ENCODE data around the gene KRT7. TPM values are rescaled to one million over a fixed set of nuclear protein-coding genes. Genes with fewer than 3 reads are reported as not detected.

The KRT7 gene
- total and polyA plus RNA-seq, 2 donors (not counting 1 experiment from before 2014, with no cell fraction given), result not detected

DNA sequence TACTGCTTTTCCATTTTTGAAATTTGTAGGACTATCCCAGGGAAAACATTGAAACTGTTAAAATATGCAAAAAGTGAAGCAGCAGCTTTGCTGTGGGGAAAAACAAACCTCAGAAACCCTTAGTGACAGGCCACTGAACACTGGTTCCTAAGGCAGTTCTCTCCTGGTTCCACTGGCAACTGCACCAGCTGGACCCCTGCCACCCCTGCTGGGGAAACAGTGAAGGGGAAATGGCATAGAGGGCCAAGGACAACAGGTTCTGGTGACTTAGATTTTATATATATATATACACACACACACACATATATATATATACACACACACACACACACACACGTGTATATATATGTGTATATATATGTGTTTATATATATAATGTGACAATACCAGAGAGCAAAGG lies 16.2 kb upstream of the KRT7 start:
- DNase-seq (no peak), ATAC-seq (ENCODE audit: low read depth) (no peak)
- ChIA-PET CTCF (no interaction called here), POLR2A (no interaction called here)
- Mint-ChIP-seq H3K27ac (no peak overlapping the region), H3K27me3 (peaks cover 50% of the 10 kb centered on the region), H3K9me3 (ENCODE audit: insufficient read depth) (no peaks in the 10 kb centered on the region), H3K4me1 (no peaks in the 10 kb centered on the region), H3K4me3 (no peak overlapping the region)
- H4K20me1 ChIP-seq (ENCODE audit: control insufficient read depth, insufficient read depth, low read length, poor library complexity, severe bottlenecking), result no peaks in the 10 kb centered on the region
- intact Hi-C loops (cut with micrococcal nuclease), result no loop called here
- no peak overlapping the region for H3K27ac ChIP-seq (ENCODE audit: low read length in 2 of 2)
- no peaks in the 10 kb centered on the region for H3K9me3 ChIP-seq (ENCODE audit: control extremely low read depth in 1 of 3, control insufficient read depth in 2 of 3, insufficient read depth in 1 of 3, low read length in 2 of 3)
- TF ChIP-seq, protein P1, sequence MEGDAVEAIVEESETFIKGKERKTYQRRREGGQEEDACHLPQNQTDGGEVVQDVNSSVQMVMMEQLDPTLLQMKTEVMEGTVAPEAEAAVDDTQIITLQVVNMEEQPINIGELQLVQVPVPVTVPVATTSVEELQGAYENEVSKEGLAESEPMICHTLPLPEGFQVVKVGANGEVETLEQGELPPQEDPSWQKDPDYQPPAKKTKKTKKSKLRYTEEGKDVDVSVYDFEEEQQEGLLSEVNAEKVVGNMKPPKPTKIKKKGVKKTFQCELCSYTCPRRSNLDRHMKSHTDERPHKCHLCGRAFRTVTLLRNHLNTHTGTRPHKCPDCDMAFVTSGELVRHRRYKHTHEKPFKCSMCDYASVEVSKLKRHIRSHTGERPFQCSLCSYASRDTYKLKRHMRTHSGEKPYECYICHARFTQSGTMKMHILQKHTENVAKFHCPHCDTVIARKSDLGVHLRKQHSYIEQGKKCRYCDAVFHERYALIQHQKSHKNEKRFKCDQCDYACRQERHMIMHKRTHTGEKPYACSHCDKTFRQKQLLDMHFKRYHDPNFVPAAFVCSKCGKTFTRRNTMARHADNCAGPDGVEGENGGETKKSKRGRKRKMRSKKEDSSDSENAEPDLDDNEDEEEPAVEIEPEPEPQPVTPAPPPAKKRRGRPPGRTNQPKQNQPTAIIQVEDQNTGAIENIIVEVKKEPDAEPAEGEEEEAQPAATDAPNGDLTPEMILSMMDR (IDR thresholded peaks at IDR 0.05), result no peak
- H3K27me3 ChIP-seq (replicated peaks in 1 of 4; ENCODE audit: control extremely low read depth in 1 of 4, control insufficient read depth in 3 of 4, insufficient read depth in 4 of 4, low read length in 3 of 4), result peaks cover 0 to 9% (median 5%) of the 10 kb centered on the region in 4 experiments
- H3K9ac ChIP-seq (ENCODE audit: low read length), result no peak overlapping the region
- no peaks in the 10 kb centered on the region for H3K4me1 ChIP-seq (ENCODE audit: control insufficient read depth in 2 of 2, insufficient read depth in 2 of 2, low read length in 2 of 2)
- no peaks in the 10 kb centered on the region for H3K79me2 ChIP-seq (ENCODE audit: control insufficient read depth, insufficient read depth, low read length)
- H3K4me3 ChIP-seq (ENCODE audit: control extremely low read depth in 1 of 5, extremely low read depth in 1 of 5, insufficient read depth in 1 of 5, low read depth in 2 of 5, low read length in 4 of 5), result no peak overlapping the region
- no peak overlapping the region for H2AFZ ChIP-seq (ENCODE audit: insufficient read depth, low read depth, low read length, poor library complexity, severe bottlenecking)
- no CpG with 5 or more reads among the region's 1 CpG for WGBS (ENCODE audit: insufficient coverage)
- no peaks in the 10 kb centered on the region for H3K36me3 ChIP-seq (replicated peaks in 1 of 2; ENCODE audit: control extremely low read depth in 1 of 2, control insufficient read depth in 1 of 2, extremely low read depth in 1 of 2, insufficient read depth in 2 of 2, low read length in 1 of 2)
- no peak overlapping the region for H3K4me2 ChIP-seq (replicated peaks; ENCODE audit: low read depth, low read length, poor library complexity, severe bottlenecking)

- Histone ChIP-seq H3K9me3 (ENCODE audit: control extremely low read depth in 1 of 3, control insufficient read depth in 2 of 3, insufficient read depth in 1 of 3, low read length in 2 of 3) (peaks cover 0 to 3% (median 0%) of the 10 kb centered on the region in 3 donors), H3K4me1 (ENCODE audit: control insufficient read depth in 2 of 2, insufficient read depth in 2 of 2, low read length in 2 of 2) (no peaks in the 10 kb centered on the region), H3K79me2 (ENCODE audit: control insufficient read depth, insufficient read depth, low read length) (no peaks in the 10 kb centered on the region), H3K9ac (ENCODE audit: low read length) (no peak overlapping the region), H2AFZ (ENCODE audit: insufficient read depth, low read depth, low read length, poor library complexity, severe bottlenecking) (no peak overlapping the region), H3K4me3 (ENCODE audit: control extremely low read depth in 1 of 5, extremely low read depth in 1 of 5, insufficient read depth in 1 of 5, low read depth in 2 of 5, low read length in 4 of 5) (no peak overlapping the region), H3K27me3 (replicated peaks in 1 of 4; ENCODE audit: control extremely low read depth in 1 of 4, control insufficient read depth in 3 of 4, insufficient read depth in 4 of 4, low read length in 3 of 4) (peaks cover 0 to 9% (median 9%) of the 10 kb centered on the region in 4 experiments), H3K4me2 (replicated peaks; ENCODE audit: low read depth, low read length, poor library complexity, severe bottlenecking) (no peak overlapping the region), H3K27ac (ENCODE audit: low read length in 2 of 2) (no peak overlapping the region), H4K20me1 (ENCODE audit: control insufficient read depth, insufficient read depth, low read length, poor library complexity, severe bottlenecking) (no peaks in the 10 kb centered on the region), H3K36me3 (replicated peaks in 1 of 2; ENCODE audit: control extremely low read depth in 1 of 2, control insufficient read depth in 1 of 2, extremely low read depth in 1 of 2, insufficient read depth in 2 of 2, low read length in 1 of 2) (no peaks in the 10 kb centered on the region)
- ChIA-PET CTCF (no interaction called here), POLR2A (no interaction called here)
- Mint-ChIP-seq H3K27ac (no peak overlapping the region), H3K4me3 (no peak overlapping the region), H3K4me1 (no peaks in the 10 kb centered on the region), H3K27me3 (peaks cover 54% of the 10 kb centered on the region), H3K9me3 (ENCODE audit: insufficient read depth) (no peaks in the 10 kb centered on the region)
- no peak for ATAC-seq (ENCODE audit: low read depth)
- WGBS (ENCODE audit: insufficient coverage), result 40% methylated on average over 2 of the region's 5 CpGs
- no peak for DNase-seq
- intact Hi-C loops (cut with micrococcal nuclease), result no loop called here
- TF ChIP-seq, protein P1 (IDR thresholded peaks at IDR 0.05), result no peak
- no peak for TF ChIP-seq EZH2 (IDR thresholded peaks at IDR 0.05; ENCODE audit: borderline replicate concordance, insufficient read depth, low read depth, low read length, poor library complexity, severe bottlenecking)
Observed at GRCh38 chr12:52217223-52217622, 15.8 kb upstream of the KRT7 start.
